Muscle of leg (tissue), 16 donors: ENCODE data around the gene FLNB. TPM values are rescaled to one million over a fixed set of nuclear protein-coding genes. Genes with fewer than 3 reads are reported as not detected.

Experiments used
- DNase-seq: peaks from one replicate; pipeline ENCODE4 v3.0.0; 2013
- H3K27ac ChIP-seq: one replicate; pipeline ENCODE4 v1.5.1; 2013; ENCODE audit warnings: mild to moderate bottlenecking, low read length, control low read depth
- H3K27me3 ChIP-seq: one replicate; pipeline ENCODE4 v1.6.1; 2013; ENCODE audit warnings: low read length; ENCODE audit not compliant: control insufficient read depth, insufficient read depth
- H3K36me3 ChIP-seq: one replicate; pipeline ENCODE4 v1.6.1; 2013; ENCODE audit warnings: low read length; ENCODE audit not compliant: control insufficient read depth, insufficient read depth
- H3K4me1 ChIP-seq: one replicate; pipeline ENCODE4 v1.6.1; 2013; ENCODE audit warnings: low read length; ENCODE audit not compliant: control insufficient read depth, insufficient read depth
- H3K4me3 ChIP-seq: one replicate; pipeline ENCODE4 v1.5.1; 2013; ENCODE audit warnings: low read length, control low read depth
- H3K9me3 ChIP-seq: replicated peaks from 2 replicates; pipeline ENCODE4 v1.6.1; 2013; ENCODE audit warnings: low read depth, low read length; ENCODE audit not compliant: control insufficient read depth
- WGBS: methylation state at CpG from one replicate; pipeline ENCODE4 v1.1.5; 2013; ENCODE audit warnings: missing lambda C conversion rate; ENCODE audit not compliant: insufficient coverage; 5-methylcytosine and 5-hydroxymethylcytosine counted together
- long read RNA-seq, 11 donors: transcript quantifications; one replicate each; lab custom pipeline, GENCODE V29; 2026
- polyA plus RNA-seq, 8 donors: library from polyadenylated mRNA; unstranded; fragments of 120-200 nt; gene quantifications; one replicate each; pipeline versions ENCODE4 v1.2.1 to v1.2.3, GENCODE V29; 2013; ENCODE audit warnings: inconsistent platforms in 1 of 8, low replicate concordance in 1 of 8; ENCODE audit not compliant: insufficient read length in 8 of 8, insufficient read depth in 1 of 8
- total RNA-seq: library from RNA; stranded (reverse); fragments of 120-200 nt; gene quantifications from one replicate; pipeline ENCODE4 v1.2.4, GENCODE V29; 2013

The FLNB gene, protein sequence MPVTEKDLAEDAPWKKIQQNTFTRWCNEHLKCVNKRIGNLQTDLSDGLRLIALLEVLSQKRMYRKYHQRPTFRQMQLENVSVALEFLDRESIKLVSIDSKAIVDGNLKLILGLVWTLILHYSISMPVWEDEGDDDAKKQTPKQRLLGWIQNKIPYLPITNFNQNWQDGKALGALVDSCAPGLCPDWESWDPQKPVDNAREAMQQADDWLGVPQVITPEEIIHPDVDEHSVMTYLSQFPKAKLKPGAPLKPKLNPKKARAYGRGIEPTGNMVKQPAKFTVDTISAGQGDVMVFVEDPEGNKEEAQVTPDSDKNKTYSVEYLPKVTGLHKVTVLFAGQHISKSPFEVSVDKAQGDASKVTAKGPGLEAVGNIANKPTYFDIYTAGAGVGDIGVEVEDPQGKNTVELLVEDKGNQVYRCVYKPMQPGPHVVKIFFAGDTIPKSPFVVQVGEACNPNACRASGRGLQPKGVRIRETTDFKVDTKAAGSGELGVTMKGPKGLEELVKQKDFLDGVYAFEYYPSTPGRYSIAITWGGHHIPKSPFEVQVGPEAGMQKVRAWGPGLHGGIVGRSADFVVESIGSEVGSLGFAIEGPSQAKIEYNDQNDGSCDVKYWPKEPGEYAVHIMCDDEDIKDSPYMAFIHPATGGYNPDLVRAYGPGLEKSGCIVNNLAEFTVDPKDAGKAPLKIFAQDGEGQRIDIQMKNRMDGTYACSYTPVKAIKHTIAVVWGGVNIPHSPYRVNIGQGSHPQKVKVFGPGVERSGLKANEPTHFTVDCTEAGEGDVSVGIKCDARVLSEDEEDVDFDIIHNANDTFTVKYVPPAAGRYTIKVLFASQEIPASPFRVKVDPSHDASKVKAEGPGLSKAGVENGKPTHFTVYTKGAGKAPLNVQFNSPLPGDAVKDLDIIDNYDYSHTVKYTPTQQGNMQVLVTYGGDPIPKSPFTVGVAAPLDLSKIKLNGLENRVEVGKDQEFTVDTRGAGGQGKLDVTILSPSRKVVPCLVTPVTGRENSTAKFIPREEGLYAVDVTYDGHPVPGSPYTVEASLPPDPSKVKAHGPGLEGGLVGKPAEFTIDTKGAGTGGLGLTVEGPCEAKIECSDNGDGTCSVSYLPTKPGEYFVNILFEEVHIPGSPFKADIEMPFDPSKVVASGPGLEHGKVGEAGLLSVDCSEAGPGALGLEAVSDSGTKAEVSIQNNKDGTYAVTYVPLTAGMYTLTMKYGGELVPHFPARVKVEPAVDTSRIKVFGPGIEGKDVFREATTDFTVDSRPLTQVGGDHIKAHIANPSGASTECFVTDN (N-terminal part only)
- total RNA-seq = 66.7 TPM
- 10 to 100 TPM; 44.4 to 87.1 (median 63.9) TPM for polyA plus RNA-seq
- long read RNA-seq, donor 1, full-length matches to known transcripts = 2 of 2 reads
- long read RNA-seq, donor 1, partial matches to known transcripts = 0 of 2 reads
- long read RNA-seq, donor 1, other reads (novel, unspliced or antisense) = 0 of 2 reads
- long read RNA-seq, donor 2 = 0 reads
- long read RNA-seq, donor 3, partial matches to known transcripts = 5 of 5 reads
- long read RNA-seq, donor 3, other reads (novel, unspliced or antisense) = 0 of 5 reads
- long read RNA-seq, donor 4, full-length matches to known transcripts = 1 of 1 reads
- long read RNA-seq, donor 4, partial matches to known transcripts = 0 of 1 reads
- long read RNA-seq, donor 4, other reads (novel, unspliced or antisense) = 0 of 1 reads
- long read RNA-seq, donor 5, full-length matches to known transcripts = 1 of 52 reads
- long read RNA-seq, donor 5, partial matches to known transcripts = 51 of 52 reads
- long read RNA-seq, donor 5, other reads (novel, unspliced or antisense) = 0 of 52 reads
- long read RNA-seq, donor 6, full-length matches to known transcripts = 3 of 3 reads
- long read RNA-seq, donor 6, partial matches to known transcripts = 0 of 3 reads
- long read RNA-seq, donor 6, other reads (novel, unspliced or antisense) = 0 of 3 reads
- long read RNA-seq, donor 7, partial matches to known transcripts = 38 of 39 reads
- long read RNA-seq, donor 7, other reads (novel, unspliced or antisense) = 0 of 39 reads
- long read RNA-seq, donor 8, partial matches to known transcripts = 0 of 1 reads
- long read RNA-seq, donor 8, other reads (novel, unspliced or antisense) = 0 of 1 reads
- long read RNA-seq, donor 9 = 0 reads
- long read RNA-seq, donor 10, full-length matches to known transcripts = 1 of 6 reads
- long read RNA-seq, donor 10, partial matches to known transcripts = 5 of 6 reads
- long read RNA-seq, donor 10, other reads (novel, unspliced or antisense) = 0 of 6 reads
- long read RNA-seq, donor 11 = 0 reads

DNA sequence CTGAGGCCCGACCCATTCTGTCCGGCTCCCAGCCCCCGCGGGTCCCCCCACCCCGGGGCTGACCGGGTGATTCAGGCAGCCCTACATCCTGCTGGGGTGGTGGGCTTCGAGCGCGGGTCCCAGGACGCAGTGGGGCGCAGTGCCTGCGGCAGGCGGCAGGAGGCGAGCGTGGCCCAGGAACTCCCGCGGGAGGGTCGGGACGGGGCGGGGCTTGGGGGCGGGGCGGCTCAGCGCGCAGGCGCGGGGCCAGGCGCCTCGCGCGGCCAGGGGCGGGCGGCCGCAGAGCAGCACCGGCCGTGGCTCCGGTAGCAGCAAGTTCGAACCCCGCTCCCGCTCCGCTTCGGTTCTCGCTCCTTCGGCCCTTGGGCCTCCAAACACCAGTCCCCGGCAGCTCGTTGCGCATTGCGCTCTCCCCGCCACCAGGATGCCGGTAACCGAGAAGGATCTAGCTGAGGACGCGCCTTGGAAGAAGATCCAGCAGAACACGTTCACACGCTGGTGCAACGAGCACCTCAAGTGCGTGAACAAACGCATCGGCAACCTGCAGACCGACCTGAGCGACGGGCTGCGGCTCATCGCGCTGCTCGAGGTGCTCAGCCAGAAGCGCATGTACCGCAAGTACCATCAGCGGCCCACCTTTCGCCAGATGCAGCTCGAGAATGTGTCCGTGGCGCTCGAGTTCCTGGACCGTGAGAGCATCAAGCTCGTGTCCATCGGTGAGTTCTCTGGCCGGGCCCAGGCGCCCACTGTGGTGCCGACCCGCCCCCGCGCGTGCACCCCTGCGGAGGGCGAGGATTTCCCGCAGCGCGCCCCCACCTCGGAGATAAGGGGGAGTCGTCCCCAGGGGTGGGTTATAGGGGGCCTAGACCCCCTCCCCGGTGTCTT is at the start of gene FLNB:
Gene FLNB, plus strand, starts transcription at position 282 of the 885 bp plus-strand sequence. Its CDS starts 143 bp downstream, at position 425.
- Histone ChIP-seq H3K4me1 (peaks cover 30% of the 10 kb centered on the region), H3K9me3 (no peaks in the 10 kb centered on the region), H3K27ac (peak within 1 kb of the TSS; percentile 66), H3K4me3 (peak within 1 kb of the TSS; percentile 99), H3K36me3 (no peaks in the 10 kb centered on the region), H3K27me3 (peaks cover 2% of the 10 kb centered on the region)
- WGBS = under 1% methylated on average over 90 of the region's 91 CpGs
- peak; percentile 81 for DNase-seq

DNA sequence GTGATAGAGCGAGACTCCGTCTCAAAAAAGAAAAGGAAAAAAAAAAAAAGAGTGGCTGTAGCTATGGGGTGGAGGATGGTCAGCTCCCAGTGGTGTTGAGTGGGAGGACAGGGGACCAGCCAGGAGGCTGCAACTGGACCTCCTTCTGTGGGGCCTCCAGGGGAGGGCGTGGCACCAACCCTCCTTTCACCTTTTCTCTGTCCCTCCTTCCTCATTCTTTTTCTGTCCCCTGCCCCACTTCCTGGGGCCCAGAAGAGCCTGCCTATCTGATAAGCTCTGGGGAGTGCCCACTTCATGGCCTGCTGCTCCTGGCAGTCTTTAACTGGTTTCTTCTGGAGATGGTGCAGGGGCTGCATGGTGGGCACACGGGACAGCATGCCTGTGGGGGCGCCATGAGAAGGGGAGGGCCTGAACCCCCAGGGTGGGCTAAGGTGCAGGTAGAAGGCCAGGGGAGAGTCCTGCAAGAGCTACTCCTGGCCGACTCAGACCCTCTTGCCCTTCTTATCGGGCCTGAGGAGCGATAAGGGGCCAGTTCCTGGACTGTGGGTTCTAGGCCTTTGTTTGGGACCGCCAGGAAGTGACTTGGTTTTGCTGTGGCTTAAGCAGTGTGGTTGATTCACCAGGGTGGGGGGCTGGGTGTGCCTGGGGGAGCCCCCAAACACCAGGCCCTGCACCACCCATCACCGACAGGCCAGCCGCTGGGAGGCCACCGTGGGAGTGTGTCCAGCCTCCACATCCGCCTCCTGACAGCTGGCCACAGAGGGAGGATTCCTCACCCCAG is 49.4 kb upstream of the FLNB start:
- Histone ChIP-seq H3K27me3 (no peaks in the 10 kb centered on the region), H3K27ac (peak overlapping the region; percentile 65), H3K9me3 (no peaks in the 10 kb centered on the region), H3K4me3 (no peak overlapping the region), H3K4me1 (peaks cover 21% of the 10 kb centered on the region), H3K36me3 (no peaks in the 10 kb centered on the region)
- 73% methylated on average over 4 of the region's 13 CpGs for WGBS
- no peak for DNase-seq

DNA sequence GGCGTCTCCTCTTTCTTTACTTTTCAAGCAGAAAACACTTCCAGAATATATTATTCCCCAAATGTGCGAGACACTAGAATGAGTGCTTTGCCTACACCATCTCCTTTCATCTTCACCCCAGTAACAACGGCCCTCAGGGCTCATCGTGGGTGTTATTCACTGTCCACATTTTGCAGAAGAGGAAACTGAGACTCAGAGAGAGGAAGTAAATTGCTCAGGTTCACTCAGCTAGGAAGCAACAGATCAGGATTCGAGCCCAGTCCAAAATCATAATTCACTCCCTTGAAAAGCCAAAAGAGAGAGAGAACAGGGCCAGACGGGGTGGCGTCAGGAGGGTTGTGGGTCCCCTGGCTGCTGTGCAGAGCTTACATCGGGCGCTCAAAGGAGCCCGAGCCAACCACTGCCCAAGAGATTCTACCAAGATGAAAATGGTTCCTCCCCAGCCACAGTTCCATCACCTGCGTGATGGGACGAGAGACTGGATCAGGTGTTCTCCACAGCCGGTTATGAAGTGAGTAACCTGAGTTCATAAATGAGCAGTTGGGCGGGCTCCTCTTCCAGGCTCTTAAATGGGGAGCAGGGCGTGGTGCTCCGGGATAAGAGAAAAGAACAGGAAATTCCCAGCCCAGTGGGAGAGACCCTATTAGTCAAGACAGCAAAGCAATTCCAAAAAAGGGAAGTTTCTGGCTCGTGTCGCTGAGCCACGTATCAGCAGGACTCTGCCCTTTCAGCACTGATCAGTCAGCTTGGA is 48.6 kb upstream of the FLNB start:
- 26% methylated on average over 7 of the region's 19 CpGs for WGBS
- no peaks in the 10 kb centered on the region for H3K27me3 ChIP-seq
- no peaks in the 10 kb centered on the region for H3K9me3 ChIP-seq
- H3K4me3 ChIP-seq = no peak overlapping the region
- peak overlapping the region; percentile 65 for H3K27ac ChIP-seq
- H3K36me3 ChIP-seq = no peaks in the 10 kb centered on the region
- H3K4me1 ChIP-seq = peaks cover 21% of the 10 kb centered on the region
- peak; percentile 85 for DNase-seq

DNA sequence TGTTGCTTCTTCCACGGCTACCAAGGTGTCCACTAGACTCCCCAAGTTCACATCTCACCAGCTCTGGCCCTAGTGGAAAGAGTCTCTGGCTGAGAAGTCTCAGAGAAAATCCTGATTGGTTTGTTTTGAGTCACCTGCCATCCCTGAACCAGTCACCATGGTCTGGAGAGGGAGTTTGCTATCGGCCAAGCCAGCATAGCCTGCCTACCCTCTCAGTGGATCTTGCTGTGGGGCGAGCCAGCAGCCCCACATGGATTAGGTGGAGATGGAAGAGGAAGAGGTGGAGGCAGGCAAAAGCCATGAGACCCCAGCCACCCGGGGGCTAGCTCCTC is 48.1 kb upstream of the FLNB start:
- H3K4me3 ChIP-seq = no peak overlapping the region
- H3K9me3 ChIP-seq = no peaks in the 10 kb centered on the region
- H3K36me3 ChIP-seq = no peaks in the 10 kb centered on the region
- no CpG with 5 or more reads among the region's 4 CpGs for WGBS
- H3K4me1 ChIP-seq = peaks cover 21% of the 10 kb centered on the region
- H3K27ac ChIP-seq = peak overlapping the region; percentile 42
- DNase-seq = no peak
- no peaks in the 10 kb centered on the region for H3K27me3 ChIP-seq

DNA sequence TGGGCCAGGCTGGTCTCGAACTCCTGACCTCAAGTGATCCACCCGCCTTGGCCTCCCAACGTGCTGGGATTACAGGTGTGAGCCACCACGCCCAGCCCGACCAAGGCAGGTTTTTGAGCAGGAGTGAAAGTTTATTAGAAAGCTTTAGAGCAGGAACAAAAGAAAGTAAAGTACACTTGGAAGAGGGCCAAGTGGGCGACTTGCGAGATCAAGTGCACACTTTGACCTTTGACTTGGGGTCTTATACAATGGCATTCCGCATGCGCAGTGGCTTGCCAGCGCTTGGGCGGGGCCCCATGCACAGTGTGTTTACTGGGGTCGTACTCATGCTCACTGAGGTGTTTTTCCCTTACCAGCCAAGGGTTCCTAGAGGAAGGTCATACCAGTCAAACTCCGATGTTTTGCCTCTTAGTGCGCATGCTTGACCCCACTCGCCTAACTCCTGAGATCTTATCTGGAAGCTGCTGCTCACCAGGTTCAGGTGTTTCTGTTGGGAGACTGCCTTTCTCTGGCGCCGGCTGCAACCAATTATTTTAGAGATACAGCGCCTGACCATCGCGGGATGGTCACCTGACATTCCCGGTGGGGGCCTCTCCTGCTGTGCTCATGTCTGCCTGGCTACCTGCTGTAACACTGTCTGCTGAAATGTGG is 46.9 kb upstream of the FLNB start:
- Histone ChIP-seq H3K27ac (no peak overlapping the region), H3K4me1 (peaks cover 21% of the 10 kb centered on the region), H3K9me3 (no peaks in the 10 kb centered on the region), H3K27me3 (no peaks in the 10 kb centered on the region), H3K36me3 (no peaks in the 10 kb centered on the region), H3K4me3 (no peak overlapping the region)
- 83% methylated on average over 21 of the region's 21 CpGs for WGBS
- DNase-seq = no peak

DNA sequence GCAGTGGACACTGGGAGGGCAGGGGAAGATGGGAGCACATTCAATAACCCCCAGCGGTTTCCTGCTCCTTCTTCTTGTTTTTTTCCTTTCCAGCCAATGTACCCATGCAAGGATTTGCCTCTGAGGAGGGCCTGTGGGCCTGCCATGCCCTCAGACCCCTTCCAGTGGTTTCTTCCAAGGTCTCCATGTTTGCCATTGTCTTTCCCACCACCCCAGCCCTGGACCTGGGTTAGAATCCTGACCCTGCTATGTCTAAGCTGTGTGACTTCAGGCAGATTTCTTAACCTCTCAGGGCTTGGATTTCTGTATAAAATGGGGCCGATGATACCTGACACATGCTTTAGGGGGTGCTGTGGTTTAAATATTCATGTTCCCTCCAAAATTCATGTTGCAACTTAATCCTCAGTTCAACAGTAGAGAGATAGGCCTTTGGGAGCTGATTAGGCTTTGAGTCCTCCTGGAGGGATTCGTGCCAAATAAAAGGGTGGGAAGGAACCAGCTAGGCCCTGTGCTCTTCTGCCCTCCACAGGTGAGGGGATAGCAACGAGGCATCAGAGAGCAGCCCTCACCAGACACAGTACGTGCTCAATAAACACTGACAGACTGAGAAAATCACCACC is 46.3 kb upstream of the FLNB start:
- peak; percentile 28 for DNase-seq
- WGBS = 75% methylated on average over 2 of the region's 5 CpGs
- Histone ChIP-seq H3K27ac (no peak overlapping the region), H3K27me3 (no peaks in the 10 kb centered on the region), H3K9me3 (no peaks in the 10 kb centered on the region), H3K36me3 (no peaks in the 10 kb centered on the region), H3K4me3 (no peak overlapping the region), H3K4me1 (peaks cover 17% of the 10 kb centered on the region)

DNA sequence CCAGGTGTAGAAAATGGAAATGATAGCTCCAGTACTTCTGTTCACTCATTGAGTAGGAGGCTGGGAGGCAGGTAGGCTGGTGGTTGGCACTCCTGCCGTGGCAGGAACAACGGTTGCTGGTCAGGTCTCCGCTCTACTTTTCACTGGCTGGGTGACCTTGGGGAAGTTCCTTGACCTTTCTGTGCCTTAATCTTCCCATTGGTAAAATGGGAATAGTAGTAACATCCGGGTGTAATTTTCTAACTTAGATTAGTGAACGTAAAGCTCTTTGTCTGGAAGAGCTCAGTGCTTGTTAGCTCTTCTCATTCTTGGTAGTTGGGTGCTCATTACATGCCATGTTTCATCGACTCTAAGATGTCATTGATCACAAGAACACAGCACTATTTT is 45.8 kb upstream of the FLNB start:
- Histone ChIP-seq H3K9me3 (no peaks in the 10 kb centered on the region), H3K27ac (no peak overlapping the region), H3K4me1 (peaks cover 17% of the 10 kb centered on the region), H3K36me3 (no peaks in the 10 kb centered on the region), H3K27me3 (no peaks in the 10 kb centered on the region), H3K4me3 (no peak overlapping the region)
- no CpG with 5 or more reads among the region's 6 CpGs for WGBS
- no peak for DNase-seq
